ENCODE measurements around the gene ZNF423. TPM values are rescaled to one million over a fixed set of nuclear protein-coding genes. Genes with fewer than 3 reads are reported as not detected.

The ZNF423 gene
- total RNA-seq, 1 experiment from 2014 or later, result 0.20 TPM

DNA sequence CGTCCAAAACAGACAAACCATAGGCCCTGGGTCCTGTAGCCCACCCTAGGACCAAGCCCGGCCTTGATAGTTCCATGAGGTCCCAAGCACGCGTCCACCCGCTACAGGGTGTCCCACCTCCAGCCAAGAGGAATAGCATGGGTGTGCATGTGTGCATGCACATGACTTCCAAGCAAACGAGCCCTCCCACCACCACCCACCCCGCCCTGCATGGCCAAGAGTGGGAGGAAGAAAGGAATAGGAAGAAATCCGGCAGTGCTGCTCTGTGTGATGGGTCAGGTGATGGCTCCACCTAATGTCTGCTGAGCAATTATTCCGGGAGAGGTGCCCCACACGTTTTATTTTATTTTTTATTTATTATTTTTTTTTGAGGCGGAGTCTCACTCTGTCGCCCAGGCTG lies 184.6 kb downstream of the ZNF423 start:
- no peaks in the 10 kb centered on the region for H3K9me3 ChIP-seq
- POLR2A ChIA-PET, result no interaction called here
- no peaks in the 10 kb centered on the region for H3K36me3 ChIP-seq (ENCODE audit: control insufficient read depth, insufficient read depth, low read length)
- intact Hi-C loops (cut with micrococcal nuclease; ENCODE audit: unreplicated experiment), result no loop called here
- H3K4me1 Mint-ChIP-seq (ENCODE audit: low read depth, unreplicated experiment), result no peaks in the 10 kb centered on the region
- H3K9me3 Mint-ChIP-seq (ENCODE audit: unreplicated experiment), result no peaks in the 10 kb centered on the region
- no peak overlapping the region for H3K4me3 Mint-ChIP-seq (ENCODE audit: unreplicated experiment)
- no peaks in the 10 kb centered on the region; the same call in 1 of the 2 replicates for H3K27me3 ChIP-seq (replicated peaks; ENCODE audit: control insufficient read depth, insufficient read depth, low read length)
- no peaks in the 10 kb centered on the region for H3K36me3 Mint-ChIP-seq (ENCODE audit: insufficient read depth, unreplicated experiment)
- H3K4me1 ChIP-seq, result no peaks in the 10 kb centered on the region
- no peak overlapping the region for H3K4me3 ChIP-seq (ENCODE audit: low read depth, low read length)
- CTCF ChIA-PET, result no interaction called here
- DNase-seq, result no peak
- TF ChIP-seq, protein P1, sequence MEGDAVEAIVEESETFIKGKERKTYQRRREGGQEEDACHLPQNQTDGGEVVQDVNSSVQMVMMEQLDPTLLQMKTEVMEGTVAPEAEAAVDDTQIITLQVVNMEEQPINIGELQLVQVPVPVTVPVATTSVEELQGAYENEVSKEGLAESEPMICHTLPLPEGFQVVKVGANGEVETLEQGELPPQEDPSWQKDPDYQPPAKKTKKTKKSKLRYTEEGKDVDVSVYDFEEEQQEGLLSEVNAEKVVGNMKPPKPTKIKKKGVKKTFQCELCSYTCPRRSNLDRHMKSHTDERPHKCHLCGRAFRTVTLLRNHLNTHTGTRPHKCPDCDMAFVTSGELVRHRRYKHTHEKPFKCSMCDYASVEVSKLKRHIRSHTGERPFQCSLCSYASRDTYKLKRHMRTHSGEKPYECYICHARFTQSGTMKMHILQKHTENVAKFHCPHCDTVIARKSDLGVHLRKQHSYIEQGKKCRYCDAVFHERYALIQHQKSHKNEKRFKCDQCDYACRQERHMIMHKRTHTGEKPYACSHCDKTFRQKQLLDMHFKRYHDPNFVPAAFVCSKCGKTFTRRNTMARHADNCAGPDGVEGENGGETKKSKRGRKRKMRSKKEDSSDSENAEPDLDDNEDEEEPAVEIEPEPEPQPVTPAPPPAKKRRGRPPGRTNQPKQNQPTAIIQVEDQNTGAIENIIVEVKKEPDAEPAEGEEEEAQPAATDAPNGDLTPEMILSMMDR (IDR thresholded peaks at IDR 0.05; ENCODE audit: insufficient read depth in 1 of 2, low read depth in 1 of 2, low read length in 1 of 2, severe bottlenecking in 1 of 2, unreplicated experiment in 1 of 2), result no peak
- H3K27me3 Mint-ChIP-seq (ENCODE audit: insufficient read depth, unreplicated experiment), result peaks cover 19% of the 10 kb centered on the region
- BruUV-seq (replicated peaks), result no TSS peak
- H3K27ac Mint-ChIP-seq (ENCODE audit: unreplicated experiment), result no peak overlapping the region

DNA sequence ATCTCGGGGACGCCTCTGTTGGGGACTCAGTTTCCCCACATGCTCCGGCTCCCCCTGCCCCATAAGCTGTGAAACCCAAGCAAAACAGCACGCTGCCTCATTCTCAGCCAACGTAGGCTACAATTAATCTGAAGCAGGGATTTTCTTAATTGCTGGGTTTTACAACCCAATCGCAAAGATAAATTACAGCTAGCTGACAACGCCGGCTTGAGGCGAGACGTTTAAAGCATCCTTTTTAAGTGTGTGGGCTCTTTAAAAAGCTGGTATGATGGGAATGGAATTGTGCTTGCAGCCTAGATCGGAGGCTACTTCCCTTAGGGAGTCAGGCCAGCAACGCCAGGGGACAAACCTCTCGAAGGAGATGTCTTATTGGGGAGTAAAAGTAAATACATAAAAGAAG lies 185.3 kb downstream of the ZNF423 start:
- no peaks in the 10 kb centered on the region for H3K36me3 Mint-ChIP-seq (ENCODE audit: insufficient read depth, unreplicated experiment)
- no peaks in the 10 kb centered on the region for H3K27me3 ChIP-seq (replicated peaks; ENCODE audit: control insufficient read depth, insufficient read depth, low read length)
- no peak overlapping the region for H3K4me3 Mint-ChIP-seq (ENCODE audit: unreplicated experiment)
- CTCF ChIA-PET, result no interaction called here
- no peak overlapping the region for H3K27ac Mint-ChIP-seq (ENCODE audit: unreplicated experiment)
- POLR2A ChIA-PET, result no interaction called here
- no peak overlapping the region for H3K4me3 ChIP-seq (ENCODE audit: low read depth, low read length)
- no peaks in the 10 kb centered on the region for H3K9me3 ChIP-seq
- no TSS peak for BruUV-seq (replicated peaks)
- H3K4me1 ChIP-seq, result no peaks in the 10 kb centered on the region
- peaks cover 19% of the 10 kb centered on the region for H3K27me3 Mint-ChIP-seq (ENCODE audit: insufficient read depth, unreplicated experiment)
- no peaks in the 10 kb centered on the region for H3K36me3 ChIP-seq (ENCODE audit: control insufficient read depth, insufficient read depth, low read length)
- H3K9me3 Mint-ChIP-seq (ENCODE audit: unreplicated experiment), result no peaks in the 10 kb centered on the region
- H3K4me1 Mint-ChIP-seq (ENCODE audit: low read depth, unreplicated experiment), result no peaks in the 10 kb centered on the region
- TF ChIP-seq, protein P1 (IDR thresholded peaks at IDR 0.05; ENCODE audit: insufficient read depth in 1 of 2, low read depth in 1 of 2, low read length in 1 of 2, severe bottlenecking in 1 of 2, unreplicated experiment in 1 of 2), result no peak
- DNase-seq, result no peak
- intact Hi-C loops (cut with micrococcal nuclease; ENCODE audit: unreplicated experiment), result no loop called here

DNA sequence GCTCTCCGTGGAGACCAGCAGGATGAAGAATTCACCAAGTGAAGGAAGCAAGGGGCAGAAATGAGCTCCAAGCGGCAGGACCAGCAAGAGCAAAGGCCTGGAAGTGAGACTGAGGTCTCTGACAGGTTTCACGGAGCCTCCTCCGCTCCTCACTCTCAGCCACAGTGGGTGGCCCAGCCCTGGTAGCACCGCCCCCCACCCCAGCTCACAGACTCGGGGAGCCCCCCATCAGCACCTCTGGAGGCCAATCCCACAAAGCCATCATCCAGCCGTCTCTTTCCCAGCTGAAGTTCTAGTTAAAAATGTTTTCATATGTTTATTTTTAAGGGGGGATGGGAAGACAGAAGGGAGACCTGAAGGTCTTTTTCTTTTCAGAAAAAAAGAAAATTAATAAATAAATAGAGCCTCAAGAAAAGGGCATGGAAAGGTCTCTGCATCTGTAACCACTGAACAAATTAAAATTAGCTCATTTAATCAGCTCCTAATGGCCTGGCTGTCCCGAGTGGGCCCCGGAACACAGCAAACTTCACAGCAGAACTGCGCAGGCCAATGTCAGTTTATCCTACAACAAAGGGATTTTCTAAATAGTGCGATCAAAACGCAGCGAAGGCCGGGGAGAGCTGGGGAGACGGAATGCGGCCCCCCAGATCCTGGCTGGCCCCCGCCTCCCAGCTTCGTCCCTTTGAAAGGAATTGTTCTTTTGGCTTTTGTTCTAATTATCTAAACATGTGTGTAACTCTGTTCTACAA lies 190.3 kb downstream of the ZNF423 start:
- no peak overlapping the region for H3K4me3 ChIP-seq (ENCODE audit: low read depth, low read length)
- H3K9me3 ChIP-seq, result no peaks in the 10 kb centered on the region
- no peaks in the 10 kb centered on the region for H3K4me1 Mint-ChIP-seq (ENCODE audit: low read depth, unreplicated experiment)
- no peak overlapping the region for H3K4me3 Mint-ChIP-seq (ENCODE audit: unreplicated experiment)
- TF ChIP-seq, protein P1 (IDR thresholded peaks at IDR 0.05; ENCODE audit: insufficient read depth in 1 of 2, low read depth in 1 of 2, low read length in 1 of 2, severe bottlenecking in 1 of 2, unreplicated experiment in 1 of 2), result no peak
- no peaks in the 10 kb centered on the region for H3K36me3 Mint-ChIP-seq (ENCODE audit: insufficient read depth, unreplicated experiment)
- no peak for DNase-seq
- H3K27me3 ChIP-seq (replicated peaks; ENCODE audit: control insufficient read depth, insufficient read depth, low read length), result no peaks in the 10 kb centered on the region; the same call in 1 of the 2 replicates
- CTCF ChIA-PET, result no interaction called here
- H3K9me3 Mint-ChIP-seq (ENCODE audit: unreplicated experiment), result no peaks in the 10 kb centered on the region
- H3K36me3 ChIP-seq (ENCODE audit: control insufficient read depth, insufficient read depth, low read length), result no peaks in the 10 kb centered on the region
- no peak overlapping the region for H3K27ac Mint-ChIP-seq (ENCODE audit: unreplicated experiment)
- intact Hi-C loops (cut with micrococcal nuclease; ENCODE audit: unreplicated experiment), result no loop called here
- POLR2A ChIA-PET, result no interaction called here
- H3K27me3 Mint-ChIP-seq (ENCODE audit: insufficient read depth, unreplicated experiment), result peaks cover 3% of the 10 kb centered on the region
- no peaks in the 10 kb centered on the region for H3K4me1 ChIP-seq
- BruUV-seq (replicated peaks), result no TSS peak
